HG03280 (cell line): ENCODE data around the gene CLDN15.
"Not testable (repeated sequence)": the region's sequence is repeated elsewhere in the genome, so short reads cannot be mapped to it uniquely, and the experiment has no call there.

Experiments
- ATAC-seq: cut with Tn5 transposase; IDR thresholded peaks from one replicate; pipeline ENCODE4 v1.9.1; 2021; ENCODE audit warnings: mild to moderate bottlenecking, moderate library complexity; ENCODE audit not compliant: unreplicated experiment

The CLDN15 gene

DNA sequence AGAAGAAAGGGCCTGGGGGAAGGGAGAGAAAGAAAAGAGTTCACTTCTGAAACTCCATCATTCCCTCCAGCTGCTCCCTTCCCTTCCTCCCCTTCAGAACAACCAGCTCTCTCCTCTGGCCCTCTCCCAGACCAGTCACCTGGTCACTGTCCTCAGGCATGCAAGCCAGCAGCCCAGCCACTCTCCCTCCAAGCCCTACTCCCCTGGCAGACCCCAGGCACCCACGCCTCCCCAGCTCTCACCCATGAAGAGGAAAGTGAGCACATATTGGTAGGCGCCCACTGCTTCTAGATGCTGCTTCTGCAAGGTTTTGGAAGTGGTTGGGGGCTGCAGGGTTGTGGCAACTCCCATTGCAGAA lies 37.1 kb downstream of the CLDN15 start:
- ATAC-seq, result no peak

GRCh38 chr7:101199522-101199921 lies 38.1 kb downstream of the CLDN15 start:
- not testable (repeated sequence) for ATAC-seq

- ATAC-seq, result no peak
Measured at GRCh38 chr7:101198476-101198875, 39.1 kb downstream of the CLDN15 start.

DNA sequence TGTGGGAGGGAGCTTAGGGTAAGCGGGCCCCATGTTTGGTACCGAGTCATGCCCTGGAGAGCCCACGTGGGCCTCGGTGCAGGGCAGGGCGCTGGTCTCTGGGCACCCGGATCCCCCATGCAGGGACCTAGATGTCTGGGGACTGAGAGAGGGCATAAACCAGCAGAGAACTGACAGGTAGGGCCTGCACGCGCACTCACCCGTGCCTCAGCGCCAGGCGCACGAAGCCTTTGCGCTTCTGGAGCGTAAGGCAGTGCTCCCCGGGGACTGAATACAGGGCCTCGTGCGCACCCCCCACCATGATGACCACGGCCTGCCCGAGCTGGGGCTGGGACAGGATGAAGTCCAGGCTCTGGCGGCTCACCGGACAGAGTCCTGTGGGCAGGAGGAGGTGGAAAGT lies 39.6 kb downstream of the CLDN15 start:
- ATAC-seq, result no peak

DNA sequence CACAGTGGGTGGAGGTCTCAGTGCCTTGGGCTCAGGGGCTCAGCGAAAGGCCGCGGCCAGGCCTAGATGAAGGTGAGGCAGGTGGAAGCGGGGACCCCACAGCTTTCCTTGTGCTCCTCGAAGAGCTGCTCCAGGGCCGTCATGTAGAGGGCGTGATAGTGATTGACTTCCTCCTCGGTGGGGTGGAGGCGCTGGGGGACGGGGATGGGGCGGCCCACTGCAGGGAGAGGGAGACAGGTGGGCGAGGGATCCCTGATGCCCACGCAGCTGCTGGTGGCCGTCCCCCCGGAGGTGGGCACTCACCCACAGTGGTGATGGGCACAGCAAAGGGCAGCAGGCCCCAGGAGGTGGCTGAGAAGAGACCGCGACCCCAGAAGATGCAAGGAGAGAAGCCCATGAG lies 41.7 kb downstream of the CLDN15 start:
- no peak for ATAC-seq

DNA sequence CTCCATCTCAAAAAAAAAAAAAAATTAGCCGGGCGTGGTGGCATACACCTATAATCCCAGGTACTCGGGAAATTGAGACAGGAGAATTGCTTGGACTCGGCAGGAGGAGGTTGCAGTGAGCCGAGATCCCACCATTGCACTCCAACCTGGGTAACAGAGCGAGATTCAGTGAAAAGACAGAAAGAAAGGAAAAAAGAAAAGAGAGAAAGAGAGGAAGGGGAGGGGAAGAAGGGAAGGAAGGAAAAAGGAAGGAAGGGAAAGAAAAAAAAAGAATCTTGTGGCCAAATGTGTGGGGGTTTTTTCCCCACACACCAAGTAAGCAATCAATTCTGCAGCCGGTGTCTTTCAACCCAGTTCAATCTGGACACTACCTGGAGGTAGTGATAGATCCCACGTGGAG lies 48.5 kb downstream of the CLDN15 start:
- no peak for ATAC-seq

DNA sequence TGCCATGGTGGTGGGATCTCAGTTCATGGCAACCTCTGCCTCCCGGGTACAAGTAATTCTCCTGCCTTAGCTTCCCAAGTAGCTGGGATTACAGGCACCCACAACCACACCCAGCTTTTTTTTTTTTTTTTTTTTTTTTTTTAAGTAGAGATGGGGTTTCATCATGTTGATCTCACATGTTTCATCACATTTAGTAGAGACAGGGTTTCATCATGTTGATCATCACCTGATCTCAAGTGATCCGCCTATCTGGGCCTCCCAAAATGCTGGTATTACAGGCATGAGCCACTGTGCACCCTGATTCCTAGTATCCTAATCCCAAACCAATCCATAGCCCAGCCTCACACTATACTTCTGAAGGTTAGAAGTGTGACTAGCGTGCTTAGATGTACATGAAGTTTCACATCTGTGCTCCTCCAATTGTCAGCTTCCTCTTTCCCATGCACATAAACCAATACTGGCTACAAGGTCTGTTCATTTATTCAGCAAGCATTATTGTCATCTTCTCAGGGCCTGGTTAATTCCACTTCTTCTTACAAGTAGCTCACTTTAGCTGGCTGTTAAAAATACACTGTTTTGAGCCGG lies 50.7 kb downstream of the CLDN15 start:
- no peak for ATAC-seq

- no peak for ATAC-seq
Measured at GRCh38 chr7:101186194-101186593, 51.4 kb downstream of the CLDN15 start.

DNA sequence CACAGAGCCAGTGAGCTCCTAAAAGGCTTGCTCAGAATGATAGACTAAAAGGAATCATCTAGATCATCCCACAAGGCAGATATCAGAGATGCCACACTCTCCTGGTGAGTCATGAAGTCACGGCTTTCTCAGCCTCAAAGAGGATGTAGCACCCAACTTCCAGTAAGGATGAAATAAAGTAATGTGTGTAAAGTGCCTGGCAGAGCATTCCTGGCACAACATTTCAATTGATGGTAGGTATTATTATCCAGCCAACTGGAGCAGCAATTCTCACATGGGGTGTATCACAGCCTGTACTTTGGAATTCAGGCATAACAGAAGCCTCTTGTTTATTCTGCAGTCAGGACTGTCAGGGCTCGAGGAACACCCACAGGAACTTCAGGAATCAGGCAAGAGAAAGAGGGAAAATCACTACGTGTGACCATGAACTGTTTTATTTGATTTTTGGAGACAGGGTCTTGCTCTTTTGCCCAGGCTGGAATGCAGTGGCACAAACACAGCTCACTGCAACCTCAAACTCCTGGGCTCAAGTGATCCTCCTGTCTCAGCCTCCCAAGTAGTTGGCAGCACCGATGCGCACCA lies 52.3 kb downstream of the CLDN15 start:
- ATAC-seq, result no peak
